HepG2 (cell line): ENCODE results near the gene VEGFB. TPM values are rescaled to one million over a fixed set of nuclear protein-coding genes. Genes with fewer than 3 reads are reported as not detected.

ENCODE experiments used
- CBFB ChIP-seq: sonication (generic); formaldehyde crosslinking; IDR thresholded peaks from 2 replicates; pipeline ENCODE4 v1.4.0; 2020; ENCODE audit warnings: missing genetic modification reagents
- E2F5 ChIP-seq: sonication (generic); formaldehyde crosslinking; conservative IDR thresholded peaks from 2 replicates; pipeline ENCODE4 v1.4.0; 2020; ENCODE audit warnings: missing genetic modification reagents
- ESRRA ChIP-seq: sonication (generic); formaldehyde crosslinking; IDR thresholded peaks from 2 replicates; pipeline ENCODE4 v1.5.1; 2020; ENCODE audit warnings: mild to moderate bottlenecking, low read depth, missing genetic modification reagents
- FOXP4 ChIP-seq: sonication (generic); formaldehyde crosslinking; IDR thresholded peaks from 2 replicates; pipeline ENCODE4 v1.4.0; 2020; ENCODE audit warnings: missing genetic modification reagents
- HMG20B ChIP-seq: conservative IDR thresholded peaks from 2 replicates; pipeline ENCODE4 v1.6.1; 2016; ENCODE audit warnings: missing genetic modification reagents, missing compliant biosample characterization
- HNF1B ChIP-seq: sonication (generic); formaldehyde crosslinking; IDR thresholded peaks from 2 replicates; pipeline ENCODE4 v1.5.1; 2020; ENCODE audit warnings: mild to moderate bottlenecking, moderate library complexity, missing genetic modification reagents
- HOXA5 ChIP-seq: sonication (generic); formaldehyde crosslinking; IDR thresholded peaks from 2 replicates; pipeline ENCODE4 v1.4.0; 2020; ENCODE audit warnings: missing genetic modification reagents
- KDM1A ChIP-seq: IDR thresholded peaks from 2 replicates; pipeline ENCODE4 v1.6.1; 2016; ENCODE audit warnings: missing compliant biosample characterization
- KDM4B ChIP-seq: sonication (generic); formaldehyde crosslinking; IDR thresholded peaks from 2 replicates; pipeline ENCODE4 v1.4.0; 2020; ENCODE audit warnings: missing genetic modification reagents
- MAF1 ChIP-seq: sonication (generic); formaldehyde crosslinking; IDR thresholded peaks from 2 replicates; pipeline ENCODE4 v1.5.0; 2020; ENCODE audit warnings: missing genetic modification reagents, borderline replicate concordance
- MAZ ChIP-seq, 2 experiments: sonication (generic) in 1 of 2; formaldehyde crosslinking in 1 of 2; IDR thresholded peaks; 2 replicates each; pipeline versions ENCODE4 v1.5.0 to v1.6.1; 2012 to 2020; ENCODE audit warnings: low read depth in 2 of 2, mild to moderate bottlenecking in 2 of 2, borderline replicate concordance in 1 of 2, improper control_type of control experiment in 1 of 2, low read length in 1 of 2, missing genetic modification reagents in 1 of 2, moderate library complexity in 1 of 2
- PITX1 ChIP-seq: sonication (generic); formaldehyde crosslinking; IDR thresholded peaks from 2 replicates; pipeline ENCODE4 v1.5.1; 2020; ENCODE audit warnings: mild to moderate bottlenecking, missing genetic modification reagents
- PRDM4 ChIP-seq: sonication (generic); formaldehyde crosslinking; IDR thresholded peaks from 2 replicates; pipeline ENCODE4 v1.9.0; 2021; ENCODE audit warnings: missing genetic modification reagents, borderline replicate concordance
- PRPF4 ChIP-seq: fragments of 200-400 bp; formaldehyde crosslinking; IDR thresholded peaks from 2 replicates; pipeline ENCODE4 v1.6.1; 2016; ENCODE audit warnings: low read length, low read depth; ENCODE audit not compliant: poor library complexity, severe bottlenecking
- SMAD1 ChIP-seq: sonication (generic); formaldehyde crosslinking; IDR thresholded peaks from 2 replicates; pipeline ENCODE4 v1.4.0; 2020; ENCODE audit warnings: missing genetic modification reagents, low read depth, mild to moderate bottlenecking, borderline replicate concordance
- SRSF4 ChIP-seq: fragments of 200-400 bp; formaldehyde crosslinking; IDR thresholded peaks from one replicate; pipeline ENCODE4 v1.6.1; 2018; ENCODE audit warnings: mild to moderate bottlenecking, low read depth, low read length, moderate library complexity; ENCODE audit not compliant: poor library complexity, severe bottlenecking
- SYNCRIP ChIP-seq: fragments of 200-400 bp; formaldehyde crosslinking; IDR thresholded peaks from 2 replicates; pipeline ENCODE4 v1.6.1; 2018; ENCODE audit warnings: mild to moderate bottlenecking, low read depth, low read length; ENCODE audit not compliant: insufficient read depth
- TEAD3 ChIP-seq: optimal IDR thresholded peaks from 2 replicates; pipeline ENCODE3; 2016; ENCODE audit warnings: borderline replicate concordance
- ZBTB42 ChIP-seq: sonication (generic); formaldehyde crosslinking; IDR thresholded peaks from 2 replicates; pipeline ENCODE4 v1.5.0; 2020; ENCODE audit warnings: mild to moderate bottlenecking, missing genetic modification reagents
- ZNF333 ChIP-seq: sonication (generic); formaldehyde crosslinking; IDR thresholded peaks from 2 replicates; pipeline ENCODE4 v1.4.0; 2020; ENCODE audit warnings: mild to moderate bottlenecking, missing genetic modification reagents, borderline replicate concordance
- ZNF562 ChIP-seq: sonication (generic); formaldehyde crosslinking; IDR thresholded peaks from 2 replicates; pipeline ENCODE4 v1.8.0; 2022; ENCODE audit warnings: missing genetic modification reagents, borderline replicate concordance
- polyA plus RNA-seq, 8 experiments: library from polyadenylated mRNA; depleted of rRNA in 3 of 8; stranded (reverse) in 7 of 8; unstranded in 1 of 8; fragments of >200 nt; fragmentation: Illumina TruSeq in 4 of 8; extraction: Trizol in 4 of 8; gene quantifications; 2 replicates each; pipeline versions ENCODE4 v1.2.1 to v1.2.3, GENCODE V29; 2011 to 2016; ENCODE audit warnings: low read depth in 4 of 8, missing spikeins in 1 of 8, mixed read lengths in 1 of 8; ENCODE audit not compliant: insufficient read depth in 1 of 8
- total RNA-seq, 5 experiments: library from RNA; depleted of rRNA; stranded (reverse); fragments of >200 nt; fragmentation: Illumina TruSeq; extraction: Trizol; gene quantifications; 2 replicates each; pipeline ENCODE4 v1.2.3, GENCODE V29; 2016; ENCODE audit warnings: low read depth in 1 of 5

The VEGFB gene
- total and polyA plus RNA-seq, 2 of the 13 experiments (the other 11 are each of a cell fraction or from before 2014, with no cell fraction given), result 9.0 to 11.3 TPM

GRCh38 chr11:64225608-64226506, 8.5 kb upstream of the VEGFB start, which contains the start of the genes NUDT22 and TRPT1 (continued):
- TF ChIP-seq PRDM4 (no peak), E2F5 (CRISPR knock-in tag) (no peak; the same call in 1 of the 2 replicates), HOXA5 (peak; percentile 57; the same call in 1 of the 2 replicates), HNF1B (CRISPR knock-in tag) (peak; percentile 67), FOXP4 (CRISPR knock-in tag) (peak; percentile 32; the same call in 1 of the 2 replicates), ZBTB42 (CRISPR knock-in tag) (no peak), MAZ (IDR thresholded peaks at IDR 0.05; ENCODE audit: borderline replicate concordance, low read depth, low read length) (no peak), MAZ (CRISPR knock-in tag; IDR thresholded peaks at IDR 0.05; ENCODE audit: low read depth) (peak; percentile 81; the same call in 1 of the 2 replicates), KDM1A (CRISPR knock-in tag) (no peak), SRSF4 (no peak), PRPF4 (no peak), KDM4B (CRISPR knock-in tag) (peak; percentile 49), ZNF562 (no peak), ZNF333 (CRISPR knock-in tag) (peak; percentile 55; the same call in 1 of the 2 replicates), ESRRA (CRISPR knock-in tag) (peak; percentile 56; the same call in 1 of the 2 replicates), SYNCRIP (no peak), CBFB (CRISPR knock-in tag) (0 out of 2 replicates have a peak, but pooled peaks have one; percentile 16), MAF1 (no peak), TEAD3 (CRISPR knock-in tag) (peak; percentile 48), PITX1 (CRISPR knock-in tag) (no peak), SMAD1 (no peak), HMG20B (CRISPR knock-in tag) (no peak)
